Measurements from ENCODE around the gene SASS6. TPM values are rescaled to one million over a fixed set of nuclear protein-coding genes. Genes with fewer than 3 reads are reported as not detected.
"Not testable (repeated sequence)": the region's sequence is repeated elsewhere in the genome, so short reads cannot be mapped to it uniquely, and the experiment has no call there.

SASS6 gene
- total RNA-seq, 4 donors from 2014 or later, result 2.9 to 14.0 (median 3.7) TPM

DNA sequence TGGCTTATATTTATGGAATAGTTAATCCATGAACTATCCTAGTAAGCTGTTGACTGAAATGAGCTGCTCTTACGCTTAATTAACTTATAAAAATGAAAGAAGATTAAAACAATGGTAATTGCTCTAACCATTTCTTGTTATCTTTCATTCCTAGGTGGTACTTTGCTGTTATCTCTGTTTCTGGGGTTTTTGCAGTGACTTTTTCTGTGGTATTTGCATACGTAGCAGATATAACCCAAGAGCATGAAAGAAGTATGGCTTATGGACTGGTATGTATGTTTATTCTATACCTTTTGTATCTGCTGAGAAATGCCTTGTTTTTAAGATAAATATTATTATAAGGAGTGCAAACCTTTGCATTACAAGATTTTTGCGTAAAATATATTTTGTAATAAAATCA, 71.0 kb downstream of the SASS6 start:
- H3K4me3 ChIP-seq, result no peak overlapping the region
- H3K36me3 ChIP-seq, result peaks cover 0 to 66% (median 0%) of the 10 kb centered on the region in 3 donors
- no peaks in the 10 kb centered on the region for H3K27me3 ChIP-seq
- H3K4me1 ChIP-seq, result no peaks in the 10 kb centered on the region
- no peak overlapping the region for H3K27ac ChIP-seq
- no peaks in the 10 kb centered on the region for H3K9me3 ChIP-seq
- TF ChIP-seq POLR2A (IDR thresholded peaks at IDR 0.05) (no peak), CTCF (IDR thresholded peaks at IDR 0.05) (no peak)
- no peak for DNase-seq

DNA sequence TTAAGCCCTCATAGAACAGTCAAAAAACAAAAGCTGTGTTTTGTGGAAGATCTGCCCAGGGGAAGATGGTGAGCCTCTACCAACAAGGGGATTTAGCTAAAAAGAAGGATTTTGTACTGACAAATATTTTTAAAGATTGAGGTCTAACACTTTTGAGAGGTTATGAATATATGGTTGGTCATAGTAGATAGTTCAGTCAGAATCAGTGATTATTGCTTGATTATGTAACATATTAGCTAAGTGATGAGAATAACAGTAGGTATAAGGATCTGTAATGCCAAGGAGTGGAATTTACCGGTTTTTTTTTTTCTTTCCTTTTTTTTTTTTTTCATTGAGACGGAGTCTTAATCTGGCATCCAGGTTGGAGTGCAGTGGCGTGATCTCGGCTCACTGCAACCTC, 79.0 kb downstream of the SASS6 start:
- no peaks in the 10 kb centered on the region for H3K4me1 ChIP-seq
- no peak overlapping the region for H3K4me3 ChIP-seq

GRCh38 chr1:100053119-100053518, 79.6 kb downstream of the SASS6 start:
- H3K9me3 ChIP-seq, result no peaks in the 10 kb centered on the region
- H3K4me1 ChIP-seq, result no peaks in the 10 kb centered on the region
- DNase-seq, result no peak
- no peaks in the 10 kb centered on the region for H3K27me3 ChIP-seq
- H3K4me3 ChIP-seq, result no peak overlapping the region
- TF ChIP-seq POLR2A (IDR thresholded peaks at IDR 0.05), result no peak
- TF ChIP-seq CTCF (IDR thresholded peaks at IDR 0.05), result no peak
- H3K27ac ChIP-seq, result no peak overlapping the region
- peaks cover 0 to 12% (median 0%) of the 10 kb centered on the region in 3 donors for H3K36me3 ChIP-seq

More for the DNA sequence above, 79.0 kb downstream of the SASS6 start:
- no peaks in the 10 kb centered on the region for H3K9me3 ChIP-seq
- H3K27ac ChIP-seq, result no peak overlapping the region
- DNase-seq, result no peak
- TF ChIP-seq CTCF (IDR thresholded peaks at IDR 0.05), result no peak
- no peak for TF ChIP-seq POLR2A (IDR thresholded peaks at IDR 0.05)
- peaks cover 0 to 15% (median 0%) of the 10 kb centered on the region in 3 donors for H3K36me3 ChIP-seq
- H3K27me3 ChIP-seq, result no peaks in the 10 kb centered on the region

- Histone ChIP-seq H3K27ac (no peak overlapping the region), H3K4me3 (no peak overlapping the region), H3K27me3 (no peaks in the 10 kb centered on the region), H3K9me3 (no peaks in the 10 kb centered on the region), H3K36me3 (peaks cover 0 to 12% (median 0%) of the 10 kb centered on the region in 3 donors), H3K4me1 (no peaks in the 10 kb centered on the region)
- TF ChIP-seq POLR2A (IDR thresholded peaks at IDR 0.05) (no peak), CTCF (IDR thresholded peaks at IDR 0.05) (no peak)
- DNase-seq, result no peak
Observed at GRCh38 chr1:100051893-100052292, 80.8 kb downstream of the SASS6 start.

- no peak for DNase-seq
- H3K27ac ChIP-seq, result no peak overlapping the region
- H3K4me3 ChIP-seq, result no peak overlapping the region
- no peak for TF ChIP-seq CTCF (IDR thresholded peaks at IDR 0.05)
- H3K27me3 ChIP-seq, result no peaks in the 10 kb centered on the region
- peaks cover 0 to 12% (median 0%) of the 10 kb centered on the region in 3 donors for H3K36me3 ChIP-seq
- no peaks in the 10 kb centered on the region for H3K4me1 ChIP-seq
- no peaks in the 10 kb centered on the region for H3K9me3 ChIP-seq
Observed at GRCh38 chr1:100051401-100051800, 81.3 kb downstream of the SASS6 start.

- no peak for DNase-seq
- no peak overlapping the region for H3K4me3 ChIP-seq
- peaks cover 0 to 12% (median 0%) of the 10 kb centered on the region in 3 donors for H3K36me3 ChIP-seq
- H3K4me1 ChIP-seq, result no peaks in the 10 kb centered on the region
- H3K27ac ChIP-seq, result no peak overlapping the region
- H3K27me3 ChIP-seq, result no peaks in the 10 kb centered on the region
- no peak for TF ChIP-seq CTCF (IDR thresholded peaks at IDR 0.05)
- no peaks in the 10 kb centered on the region for H3K9me3 ChIP-seq
Observed at GRCh38 chr1:100050139-100050538, 82.6 kb downstream of the SASS6 start.

DNA sequence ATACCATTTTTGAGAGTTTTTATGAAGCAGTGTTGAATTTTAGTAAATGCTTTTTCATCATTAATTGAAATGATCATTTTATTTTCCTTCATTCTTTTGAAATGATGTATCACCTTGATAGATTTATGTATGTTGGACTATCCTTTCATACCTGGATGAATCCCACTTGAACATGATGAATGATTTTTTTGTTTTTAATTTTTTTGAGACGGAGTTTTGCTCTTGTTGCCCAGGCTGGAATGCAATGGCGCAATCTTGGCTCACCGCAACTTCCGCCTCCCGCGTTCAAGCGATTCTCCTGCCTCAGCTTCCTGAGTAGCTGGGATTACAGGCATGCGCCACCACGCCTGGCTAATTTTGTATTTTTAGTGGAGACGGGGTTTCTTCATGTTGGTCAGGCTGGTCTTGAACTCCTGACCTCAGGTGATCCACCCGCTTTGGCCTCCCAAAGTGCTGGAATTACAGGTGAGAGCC, 85.5 kb downstream of the SASS6 start:
- not testable (repeated sequence) for H3K9me3 ChIP-seq, DNase-seq, H3K36me3 ChIP-seq, H3K27me3 ChIP-seq, H3K4me1 ChIP-seq
- Histone ChIP-seq H3K4me3 (peak overlapping the region in 1 of 4 donors; percentile 1), H3K27ac (peak overlapping the region in 1 of 4 donors; percentile 52)

All from Peyer's patch (tissue), 4 donors.